ENCODE measurements around the gene AHCYL2.
A peak's percentile ranks its signal among the peaks of the same experiment; 100 is the strongest.

The AHCYL2 gene

GRCh38 chr7:129431911-129432643, 207.2 kb downstream of the AHCYL2 start:
- ChIA-PET CTCF (no interaction called here), POLR2A (no interaction called here)
- no peak for DNase-seq (ENCODE audit: extremely low spot score)
- no peak for TF ChIP-seq ZNF384 (IDR thresholded peaks at IDR 0.05)
- no peak for TF ChIP-seq FOXK2 (IDR thresholded peaks at IDR 0.05)
- TF ChIP-seq PKNOX1 (IDR thresholded peaks at IDR 0.05) = no peak
- TF ChIP-seq ELF4 (IDR thresholded peaks at IDR 0.05) = no peak
- TF ChIP-seq LEF1 (IDR thresholded peaks at IDR 0.05; ENCODE audit: borderline replicate concordance) = no peak

- POLR2A ChIA-PET = interaction anchor here (0.7 to 2.4 kb wide), 8 partner anchors 9 to 64 kb away, joined by 3 to 7 read pairs (median 3); no protein-coding TSS in a partner anchor
- TF ChIP-seq SP1 (IDR thresholded peaks at IDR 0.05) (peak; percentile 57; the same call in 1 of the 2 replicates), TARDBP (IDR thresholded peaks at IDR 0.05) (no peak), ELF4 (IDR thresholded peaks at IDR 0.05) (no peak), L3MBTL2 (conservative IDR thresholded peaks at IDR 0.05) (peak; percentile 81), ZNF384 (IDR thresholded peaks at IDR 0.05) (no peak), PKNOX1 (IDR thresholded peaks at IDR 0.05) (no peak), SUZ12 (IDR thresholded peaks at IDR 0.05) (no peak), BHLHE40 (IDR thresholded peaks at IDR 0.05; ENCODE audit: borderline replicate concordance) (no peak), LEF1 (IDR thresholded peaks at IDR 0.05; ENCODE audit: borderline replicate concordance) (no peak), FOXA1 (IDR thresholded peaks at IDR 0.05) (no peak)
- CTCF ChIA-PET = interaction anchor here (0.7 to 1.4 kb wide), 6 partner anchors 20 to 201 kb away, joined by 3 to 6 read pairs (median 4); no protein-coding TSS in a partner anchor
- DNase-seq (ENCODE audit: extremely low spot score) = peak; percentile 91
Observed at GRCh38 chr7:129433847-129434674, 209.2 kb downstream of the AHCYL2 start, which contains the start of gene STRIP2. Gene STRIP2, plus strand, starts transcription at chr7:129434432. Its CDS starts 41 bp downstream, at chr7:129434473.

- TF ChIP-seq PKNOX1 (IDR thresholded peaks at IDR 0.05) (no peak), NFRKB (IDR thresholded peaks at IDR 0.05) (no peak), FOXA1 (IDR thresholded peaks at IDR 0.05) (no peak), ARNT (IDR thresholded peaks at IDR 0.05) (no peak), CTBP1 (IDR thresholded peaks at IDR 0.05; ENCODE audit: borderline replicate concordance) (no peak), SP1 (IDR thresholded peaks at IDR 0.05) (no peak), LEF1 (IDR thresholded peaks at IDR 0.05; ENCODE audit: borderline replicate concordance) (no peak), ZNF384 (IDR thresholded peaks at IDR 0.05) (no peak), FOXM1 (IDR thresholded peaks at IDR 0.05; ENCODE audit: borderline replicate concordance) (no peak), BHLHE40 (IDR thresholded peaks at IDR 0.05; ENCODE audit: borderline replicate concordance) (no peak), TARDBP (IDR thresholded peaks at IDR 0.05) (no peak)
- DNase-seq (ENCODE audit: extremely low spot score) = peak; percentile 30
- ChIA-PET POLR2A (interaction anchor here (0.9 to 2.4 kb wide), 5 partner anchors 8 to 64 kb away, joined by 3 to 7 read pairs (median 3); no protein-coding TSS in a partner anchor), CTCF (interaction anchor here (0.9 to 1.4 kb wide), 5 partner anchors 19 to 173 kb away, joined by 3 to 6 read pairs (median 4); no protein-coding TSS in a partner anchor)
Observed at GRCh38 chr7:129434675-129435318, 210.0 kb downstream of the AHCYL2 start.

GRCh38 chr7:129435414-129435829, 210.6 kb downstream of the AHCYL2 start:
- no peak for TF ChIP-seq NFRKB (IDR thresholded peaks at IDR 0.05)
- no peak for TF ChIP-seq LEF1 (IDR thresholded peaks at IDR 0.05; ENCODE audit: borderline replicate concordance)
- no peak for TF ChIP-seq SUZ12 (IDR thresholded peaks at IDR 0.05)
- TF ChIP-seq FOXK2 (IDR thresholded peaks at IDR 0.05) = no peak
- TF ChIP-seq CTBP1 (IDR thresholded peaks at IDR 0.05; ENCODE audit: borderline replicate concordance) = no peak
- no peak for TF ChIP-seq BHLHE40 (IDR thresholded peaks at IDR 0.05; ENCODE audit: borderline replicate concordance)
- TF ChIP-seq ZNF384 (IDR thresholded peaks at IDR 0.05) = no peak
- TF ChIP-seq FOXA1 (IDR thresholded peaks at IDR 0.05) = no peak
- TF ChIP-seq SP1 (IDR thresholded peaks at IDR 0.05) = no peak
- TF ChIP-seq HDGF (IDR thresholded peaks at IDR 0.05; ENCODE audit: borderline replicate concordance) = no peak
- no peak for TF ChIP-seq PKNOX1 (IDR thresholded peaks at IDR 0.05)
- TF ChIP-seq FOXM1 (IDR thresholded peaks at IDR 0.05; ENCODE audit: borderline replicate concordance) = no peak
- ChIA-PET CTCF (no interaction called here), POLR2A (interaction anchor here (2.4 kb wide), 1 partner anchor 8 kb away, joined by 7 read pairs; no protein-coding TSS in a partner anchor)
- no peak for DNase-seq (ENCODE audit: extremely low spot score)

Data from HEK293T (cell line).